Measurements from ENCODE around the gene MAD2L2. TPM values are rescaled to one million over a fixed set of nuclear protein-coding genes. Genes with fewer than 3 reads are reported as not detected.

MAD2L2 gene
- polyA plus RNA-seq, 1 experiment, result 77.1 TPM

GRCh38 chr1:11670747-11671146 lies 10.2 kb downstream of the MAD2L2 start:
- CTCF ChIA-PET, result no interaction called here
- no peak for DNase-seq (ENCODE audit: low read depth)
- peaks cover 14% of the 10 kb centered on the region for H3K36me3 ChIP-seq (ENCODE audit: control insufficient read depth, insufficient read depth, low read length)
- TF ChIP-seq CTCF (IDR thresholded peaks at IDR 0.05; ENCODE audit: insufficient read depth, low read depth, low read length), result no peak
- POLR2A ChIA-PET, result no interaction called here
- H3K27me3 ChIP-seq (ENCODE audit: control insufficient read depth, insufficient read depth, low read length), result no peaks in the 10 kb centered on the region
- H3K4me3 ChIP-seq (ENCODE audit: low read depth, low read length), result no peak overlapping the region

GRCh38 chr1:11668516-11668915 lies 12.4 kb downstream of the MAD2L2 start:
- ChIA-PET CTCF (interaction anchor here (0.6 to 1.2 kb wide), 2 partner anchors 51 to 871 kb away, joined by 3 read pairs; no protein-coding TSS in a partner anchor), POLR2A (no interaction called here)
- Histone ChIP-seq H3K4me3 (ENCODE audit: low read depth, low read length) (no peak overlapping the region), H3K36me3 (ENCODE audit: control insufficient read depth, insufficient read depth, low read length) (peaks cover 5% of the 10 kb centered on the region), H3K27me3 (ENCODE audit: control insufficient read depth, insufficient read depth, low read length) (no peaks in the 10 kb centered on the region)
- DNase-seq (ENCODE audit: low read depth), result no peak
- no peak for TF ChIP-seq CTCF (IDR thresholded peaks at IDR 0.05; ENCODE audit: insufficient read depth, low read depth, low read length)

GRCh38 chr1:11664336-11665065 lies 16.4 kb downstream of the MAD2L2 start:
- ChIA-PET CTCF (interaction anchor here (0.9 to 3.7 kb wide), 24 partner anchors 8 to 626 kb away, joined by 3 to 27 read pairs (median 6); partner anchors contain the start of genes FBXO2, FBXO44 and MAD2L2), POLR2A (interaction anchor here (0.6 to 1.4 kb wide), 2 partner anchors 9 to 243 kb away, joined by 5 to 13 read pairs; no protein-coding TSS in a partner anchor)
- H3K4me3 ChIP-seq (ENCODE audit: low read depth, low read length), result peak overlapping the region; percentile 41
- H3K36me3 ChIP-seq (ENCODE audit: control insufficient read depth, insufficient read depth, low read length), result peaks cover 16% of the 10 kb centered on the region
- no peak for DNase-seq (ENCODE audit: low read depth)
- no peaks in the 10 kb centered on the region for H3K27me3 ChIP-seq (ENCODE audit: control insufficient read depth, insufficient read depth, low read length)
- no peak for TF ChIP-seq CTCF (IDR thresholded peaks at IDR 0.05; ENCODE audit: insufficient read depth, low read depth, low read length)

- no peak for TF ChIP-seq CTCF (IDR thresholded peaks at IDR 0.05; ENCODE audit: insufficient read depth, low read depth, low read length)
- ChIA-PET CTCF (interaction anchor here (1.2 kb wide), 1 partner anchor 11 kb away, joined by 5 read pairs; no protein-coding TSS in a partner anchor), POLR2A (no interaction called here)
- no peak for DNase-seq (ENCODE audit: low read depth)
- Histone ChIP-seq H3K4me3 (ENCODE audit: low read depth, low read length) (no peak overlapping the region), H3K27me3 (ENCODE audit: control insufficient read depth, insufficient read depth, low read length) (no peaks in the 10 kb centered on the region), H3K36me3 (ENCODE audit: control insufficient read depth, insufficient read depth, low read length) (peaks cover 15% of the 10 kb centered on the region)
Measured at GRCh38 chr1:11661103-11661502, 19.8 kb downstream of the MAD2L2 start.

- Histone ChIP-seq H3K36me3 (ENCODE audit: control insufficient read depth, insufficient read depth, low read length) (peaks cover 15% of the 10 kb centered on the region), H3K4me3 (ENCODE audit: low read depth, low read length) (no peak overlapping the region), H3K27me3 (ENCODE audit: control insufficient read depth, insufficient read depth, low read length) (no peaks in the 10 kb centered on the region)
- no peak for DNase-seq (ENCODE audit: low read depth)
- POLR2A ChIA-PET, result interaction anchor here (0.6 kb wide), 1 partner anchor 13 kb away, joined by 3 read pairs; no protein-coding TSS in a partner anchor
- CTCF ChIA-PET, result interaction anchor here (0.9 to 1.2 kb wide), 3 partner anchors 14 to 622 kb away, joined by 4 to 5 read pairs (median 4); no protein-coding TSS in a partner anchor
- TF ChIP-seq CTCF (IDR thresholded peaks at IDR 0.05; ENCODE audit: insufficient read depth, low read depth, low read length), result no peak
Measured at GRCh38 chr1:11659748-11660147, 21.2 kb downstream of the MAD2L2 start.

Data from BJ (cell line).